Endothelial cell (in vitro differentiated cells): ENCODE data around the gene VIT. TPM values are rescaled to one million over a fixed set of nuclear protein-coding genes. Genes with fewer than 3 reads are reported as not detected.

Experiments
- DNase-seq: peaks from one replicate; pipeline ENCODE4 v3.0.0; 2021; ENCODE audit warnings: low spot score
- H3K27ac Mint-ChIP-seq: one replicate; pipeline ENCODE4 v1.8.0; 2021; ENCODE audit warnings: mixed read lengths, inconsistent platforms; ENCODE audit not compliant: unreplicated experiment
- H3K27me3 Mint-ChIP-seq: one replicate; pipeline ENCODE4 v1.8.0; 2021; ENCODE audit warnings: mild to moderate bottlenecking, moderate library complexity, mixed read lengths, inconsistent platforms; ENCODE audit not compliant: unreplicated experiment
- H3K36me3 Mint-ChIP-seq: one replicate; pipeline ENCODE4 v1.8.0; 2021; ENCODE audit warnings: mild to moderate bottlenecking, low read depth, mixed read lengths, inconsistent platforms; ENCODE audit not compliant: unreplicated experiment
- H3K4me1 Mint-ChIP-seq: one replicate; pipeline ENCODE4 v1.8.0; 2021; ENCODE audit warnings: mild to moderate bottlenecking, mixed read lengths, inconsistent platforms; ENCODE audit not compliant: unreplicated experiment
- H3K4me3 Mint-ChIP-seq: one replicate; pipeline ENCODE4 v1.8.0; 2021; ENCODE audit warnings: mild to moderate bottlenecking, mixed read lengths, inconsistent platforms; ENCODE audit not compliant: unreplicated experiment
- H3K9me3 Mint-ChIP-seq: one replicate; pipeline ENCODE4 v1.8.0; 2021; ENCODE audit warnings: mixed read lengths, inconsistent platforms; ENCODE audit not compliant: unreplicated experiment
- long read RNA-seq: library from polyadenylated mRNA; unstranded; transcript quantifications from one replicate; pipeline ENCODE4 v2.0.0, GENCODE V29; 2020; ENCODE audit not compliant: unreplicated experiment
- total RNA-seq: library from RNA; stranded (reverse); fragmentation: NEBNext Ultra II Directional; extraction: Animal tissue kit (Norgen Biotek cat#: 25700); gene quantifications from one replicate; pipeline ENCODE4 v1.2.1, GENCODE V29; 2021; ENCODE audit not compliant: unreplicated experiment
- TF ChIP-seq, protein P1 (sequence below): fragments of 200-600 bp; sonication (generic); IDR thresholded peaks from one replicate; pipeline ENCODE4 v1.5.0; 2021; ENCODE audit warnings: antibody characterized with exemption; ENCODE audit not compliant: unreplicated experiment

Gene VIT, protein sequence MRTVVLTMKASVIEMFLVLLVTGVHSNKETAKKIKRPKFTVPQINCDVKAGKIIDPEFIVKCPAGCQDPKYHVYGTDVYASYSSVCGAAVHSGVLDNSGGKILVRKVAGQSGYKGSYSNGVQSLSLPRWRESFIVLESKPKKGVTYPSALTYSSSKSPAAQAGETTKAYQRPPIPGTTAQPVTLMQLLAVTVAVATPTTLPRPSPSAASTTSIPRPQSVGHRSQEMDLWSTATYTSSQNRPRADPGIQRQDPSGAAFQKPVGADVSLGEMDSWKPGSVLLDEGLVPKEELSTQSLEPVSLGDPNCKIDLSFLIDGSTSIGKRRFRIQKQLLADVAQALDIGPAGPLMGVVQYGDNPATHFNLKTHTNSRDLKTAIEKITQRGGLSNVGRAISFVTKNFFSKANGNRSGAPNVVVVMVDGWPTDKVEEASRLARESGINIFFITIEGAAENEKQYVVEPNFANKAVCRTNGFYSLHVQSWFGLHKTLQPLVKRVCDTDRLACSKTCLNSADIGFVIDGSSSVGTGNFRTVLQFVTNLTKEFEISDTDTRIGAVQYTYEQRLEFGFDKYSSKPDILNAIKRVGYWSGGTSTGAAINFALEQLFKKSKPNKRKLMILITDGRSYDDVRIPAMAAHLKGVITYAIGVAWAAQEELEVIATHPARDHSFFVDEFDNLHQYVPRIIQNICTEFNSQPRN
- 3.6 TPM for total RNA-seq
- long read RNA-seq, partial matches to known transcripts = 0 of 3 reads
- long read RNA-seq, other reads (novel, unspliced or antisense) = 1 of 3 reads

DNA sequence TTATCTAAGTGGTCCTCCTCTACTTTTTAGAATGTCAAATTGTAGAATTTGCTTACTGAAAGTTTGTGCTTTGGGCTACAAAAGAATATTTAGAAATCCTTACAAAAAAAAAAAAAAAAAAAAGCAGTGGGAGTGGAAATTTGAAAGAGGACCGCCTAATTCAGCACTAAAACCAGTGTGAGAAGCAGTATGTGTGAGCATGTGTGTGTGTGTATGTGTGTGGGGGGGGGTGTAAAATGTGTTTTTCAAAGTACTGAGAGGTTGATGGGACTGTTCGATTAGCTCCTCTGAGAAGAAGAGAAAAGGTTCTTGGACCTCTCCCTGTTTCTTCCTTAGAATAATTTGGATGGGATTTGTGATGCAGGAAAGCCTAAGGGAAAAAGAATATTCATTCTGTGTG is at the start of gene VIT:
Gene VIT (plus strand): TSS at position 175 of the 400 bp plus-strand sequence. CDS start 19,664 bp downstream, outside the sequence.
- peaks cover 1% of the 10 kb centered on the region for H3K27me3 Mint-ChIP-seq
- DNase-seq = no peak
- peaks cover 24% of the 10 kb centered on the region for H3K4me1 Mint-ChIP-seq
- TF ChIP-seq, protein P1, sequence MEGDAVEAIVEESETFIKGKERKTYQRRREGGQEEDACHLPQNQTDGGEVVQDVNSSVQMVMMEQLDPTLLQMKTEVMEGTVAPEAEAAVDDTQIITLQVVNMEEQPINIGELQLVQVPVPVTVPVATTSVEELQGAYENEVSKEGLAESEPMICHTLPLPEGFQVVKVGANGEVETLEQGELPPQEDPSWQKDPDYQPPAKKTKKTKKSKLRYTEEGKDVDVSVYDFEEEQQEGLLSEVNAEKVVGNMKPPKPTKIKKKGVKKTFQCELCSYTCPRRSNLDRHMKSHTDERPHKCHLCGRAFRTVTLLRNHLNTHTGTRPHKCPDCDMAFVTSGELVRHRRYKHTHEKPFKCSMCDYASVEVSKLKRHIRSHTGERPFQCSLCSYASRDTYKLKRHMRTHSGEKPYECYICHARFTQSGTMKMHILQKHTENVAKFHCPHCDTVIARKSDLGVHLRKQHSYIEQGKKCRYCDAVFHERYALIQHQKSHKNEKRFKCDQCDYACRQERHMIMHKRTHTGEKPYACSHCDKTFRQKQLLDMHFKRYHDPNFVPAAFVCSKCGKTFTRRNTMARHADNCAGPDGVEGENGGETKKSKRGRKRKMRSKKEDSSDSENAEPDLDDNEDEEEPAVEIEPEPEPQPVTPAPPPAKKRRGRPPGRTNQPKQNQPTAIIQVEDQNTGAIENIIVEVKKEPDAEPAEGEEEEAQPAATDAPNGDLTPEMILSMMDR = no peak
- no peaks in the 10 kb centered on the region for H3K36me3 Mint-ChIP-seq
- peak within 1 kb of the TSS; percentile 88 for H3K27ac Mint-ChIP-seq
- H3K9me3 Mint-ChIP-seq = no peaks in the 10 kb centered on the region
- peak within 1 kb of the TSS; percentile 52 for H3K4me3 Mint-ChIP-seq

DNA sequence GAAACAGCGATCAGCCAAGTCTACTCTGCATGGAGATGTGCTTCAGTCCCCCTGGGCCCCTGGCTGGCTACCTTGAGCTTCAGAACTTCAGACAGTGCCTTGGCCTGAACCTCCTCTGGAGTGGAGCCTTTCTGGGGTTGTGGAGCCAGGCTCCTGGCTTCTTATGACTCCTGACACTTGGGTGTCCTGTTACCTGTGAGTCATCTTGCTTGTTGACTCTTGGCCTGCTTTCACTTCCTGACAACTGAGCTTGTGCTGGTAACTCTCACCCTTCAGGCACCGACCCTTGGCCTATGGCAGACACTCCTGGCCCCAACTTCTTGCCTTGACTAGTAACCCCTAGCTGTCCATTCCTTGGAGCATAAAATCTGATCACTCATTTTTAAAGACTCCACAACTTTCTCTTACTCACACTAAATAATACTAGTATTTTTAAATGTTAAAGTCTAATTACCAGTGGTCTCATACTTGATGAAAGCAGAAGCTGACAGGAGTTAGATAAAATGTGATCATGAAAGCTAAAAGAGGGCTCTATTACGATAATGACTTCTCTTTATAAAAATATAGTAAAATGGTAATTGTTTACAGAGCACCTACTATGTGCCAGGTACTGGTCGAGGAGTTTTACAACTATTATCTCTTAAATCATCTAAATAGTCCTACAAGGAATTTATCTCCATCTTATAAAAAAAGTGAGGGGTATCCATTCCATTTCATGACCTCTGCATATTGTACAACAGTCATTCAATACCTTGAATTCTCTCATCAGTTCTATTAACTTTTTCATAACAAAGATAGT is 46.3 kb upstream of the VIT start:
- DNase-seq = no peak
- Mint-ChIP-seq H3K4me3 (no peak overlapping the region), H3K27me3 (no peaks in the 10 kb centered on the region), H3K36me3 (no peaks in the 10 kb centered on the region), H3K4me1 (peaks cover 3% of the 10 kb centered on the region), H3K27ac (no peak overlapping the region), H3K9me3 (no peaks in the 10 kb centered on the region)
- TF ChIP-seq, protein P1 = no peak

DNA sequence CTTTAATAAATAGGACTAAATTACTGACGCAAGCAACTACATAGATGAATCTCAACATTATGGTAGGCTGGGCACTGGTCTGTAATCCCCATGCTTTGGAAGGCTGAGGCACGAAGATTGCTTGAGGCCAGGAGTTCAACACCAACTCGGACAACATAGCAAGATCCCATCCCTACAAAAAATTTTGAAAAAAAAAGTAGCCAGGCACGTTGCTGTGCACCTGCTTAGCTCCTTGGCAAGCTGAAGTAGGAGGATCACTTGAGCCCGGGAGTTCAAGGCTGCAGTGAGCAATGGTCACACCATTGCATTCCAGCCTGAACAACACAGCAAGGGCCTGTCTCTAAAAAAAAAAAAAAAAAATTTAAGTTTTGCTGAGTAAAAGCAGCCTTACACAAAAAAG is 43.4 kb upstream of the VIT start:
- no peak overlapping the region for H3K4me3 Mint-ChIP-seq
- TF ChIP-seq, protein P1 = no peak
- H3K9me3 Mint-ChIP-seq = no peaks in the 10 kb centered on the region
- no peaks in the 10 kb centered on the region for H3K27me3 Mint-ChIP-seq
- H3K4me1 Mint-ChIP-seq = peaks cover 10% of the 10 kb centered on the region
- H3K36me3 Mint-ChIP-seq = no peaks in the 10 kb centered on the region
- H3K27ac Mint-ChIP-seq = no peak overlapping the region
- DNase-seq = no peak

DNA sequence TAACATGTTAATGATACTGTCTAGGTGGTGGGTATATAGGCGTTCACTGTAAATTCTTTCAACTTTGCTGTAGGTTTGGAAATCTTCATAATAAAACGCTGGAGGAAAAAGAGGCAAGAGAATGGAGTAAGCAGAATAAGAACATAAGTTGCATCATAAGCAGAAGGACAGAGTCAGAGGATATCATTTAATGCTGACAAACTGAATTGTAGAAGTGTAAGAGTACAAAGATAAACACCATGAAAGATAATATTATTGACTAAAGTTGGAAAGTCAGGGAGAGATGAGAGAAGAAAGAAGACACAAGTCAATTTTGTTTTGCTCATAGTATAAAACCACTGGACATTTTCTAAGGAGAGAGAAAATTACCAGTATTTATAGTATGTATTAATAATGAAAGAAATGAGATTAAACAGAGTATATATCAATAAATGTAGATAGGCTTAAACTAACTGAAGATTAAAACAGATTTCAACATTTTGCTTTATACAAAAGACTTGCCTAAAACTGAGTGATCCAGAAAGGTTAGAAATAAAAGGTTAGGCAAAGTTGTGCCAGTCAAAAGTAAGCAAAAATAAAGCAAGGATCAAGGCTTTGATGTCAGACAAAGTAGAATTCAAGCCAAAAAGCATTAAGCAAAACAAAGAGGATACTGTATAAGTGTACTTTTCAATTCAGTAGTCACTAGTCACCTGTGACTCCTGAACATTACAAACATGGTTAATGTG is 42.4 kb upstream of the VIT start:
- no peak for DNase-seq
- no peaks in the 10 kb centered on the region for H3K36me3 Mint-ChIP-seq
- TF ChIP-seq, protein P1 = no peak
- no peaks in the 10 kb centered on the region for H3K9me3 Mint-ChIP-seq
- H3K4me3 Mint-ChIP-seq = no peak overlapping the region
- no peak overlapping the region for H3K27ac Mint-ChIP-seq
- no peaks in the 10 kb centered on the region for H3K27me3 Mint-ChIP-seq
- peaks cover 10% of the 10 kb centered on the region for H3K4me1 Mint-ChIP-seq
